A673 (cell line): Measurements from ENCODE around the gene BZW2. TPM values are rescaled to one million over a fixed set of nuclear protein-coding genes. Genes with fewer than 3 reads are reported as not detected.
A peak's percentile ranks its signal among the peaks of the same experiment; 100 is the strongest.
"Not testable (repeated sequence)": the region's sequence is repeated elsewhere in the genome, so short reads cannot be mapped to it uniquely, and the experiment has no call there.

Experiments used
- BruUV-seq: library from RNA; stranded (reverse); fragments of 400-500 nt; replicated peaks from 2 replicates; lab custom pipeline; 2021; lab: Mats Ljungman, UMichigan
- CTCF ChIA-PET: fragments of 300-600 bp; sonication (Branson Sonifier 250); formaldehyde crosslinking; loops from one replicate; lab custom pipeline; 2022; ENCODE audit warnings: antibody characterized with exemption; lab: Charles Lee
- POLR2A ChIA-PET: fragments of 300-600 bp; sonication (Branson Sonifier 250); formaldehyde crosslinking; loops from one replicate; lab custom pipeline; 2022; ENCODE audit warnings: antibody characterized with exemption; ENCODE audit not compliant: low non-redundant PET; lab: Charles Lee
- DNase-seq: peaks from one replicate; pipeline ENCODE4 v3.0.0-alpha.2; 2015; ENCODE audit warnings: low spot score
- H3K27ac ChIP-seq: fragments of 200-600 bp; sonication (generic); 2 replicates; pipeline ENCODE4 v1.5.1; 2016; ENCODE audit warnings: mixed run types, low read depth, mild to moderate bottlenecking, mixed read lengths, antibody characterized with exemption, low read length; ENCODE audit not compliant: poor library complexity, severe bottlenecking
- H3K27me3 ChIP-seq: fragments of 200-600 bp; sonication (generic); replicated peaks from 2 replicates; pipeline ENCODE4 v1.6.1; 2017; ENCODE audit warnings: mixed run types, low read depth, mild to moderate bottlenecking, mixed read lengths, antibody characterized with exemption, low read length; ENCODE audit not compliant: insufficient read depth, poor library complexity
- H3K36me3 ChIP-seq: fragments of 200-600 bp; sonication (generic); 2 replicates; pipeline ENCODE4 v1.6.1; 2016; ENCODE audit warnings: mixed run types, mild to moderate bottlenecking, mixed read lengths, antibody characterized with exemption, low read length; ENCODE audit not compliant: insufficient read depth, poor library complexity, severe bottlenecking
- H3K4me1 ChIP-seq: fragments of 200-600 bp; sonication (generic); 2 replicates; pipeline ENCODE4 v1.6.1; 2017; ENCODE audit warnings: mixed run types, mild to moderate bottlenecking, mixed read lengths, antibody characterized with exemption, low read length; ENCODE audit not compliant: insufficient read depth, poor library complexity, severe bottlenecking
- H3K4me3 ChIP-seq: fragments of 200-600 bp; sonication (generic); 2 replicates; pipeline ENCODE4 v1.5.1; 2016; ENCODE audit warnings: low read depth, mixed run types, mild to moderate bottlenecking, mixed read lengths, low read length; ENCODE audit not compliant: poor library complexity, severe bottlenecking
- H3K9me3 ChIP-seq: fragments of 200-600 bp; sonication (generic); 2 replicates; pipeline ENCODE4 v1.6.1; 2016; ENCODE audit warnings: mixed run types, low read depth, mild to moderate bottlenecking, mixed read lengths, antibody characterized with exemption, low read length; ENCODE audit not compliant: poor library complexity, severe bottlenecking
- EZH2 ChIP-seq: fragments of 200-600 bp; sonication (generic); IDR thresholded peaks from 2 replicates; pipeline ENCODE4 v1.6.1; 2017; ENCODE audit warnings: borderline replicate concordance, low read depth, mild to moderate bottlenecking, mixed read lengths, antibody characterized with exemption, low read length; ENCODE audit not compliant: poor library complexity, severe bottlenecking
- intact Hi-C: fragments of 100-400 bp; cut with micrococcal nuclease; formaldehyde crosslinking; loops from one replicate; pipeline ENCODE4 v1.10.0; 2022; ENCODE audit not compliant: unreplicated experiment
- total RNA-seq: library from RNA; stranded (reverse); gene quantifications from 2 replicates; pipeline ENCODE4 v1.2.3, GENCODE V29; 2021
- TF ChIP-seq, protein P1 (sequence below): fragments of 300-800, 200-600 bp; sonication (generic); conservative IDR thresholded peaks from 2 replicates; pipeline ENCODE4 v1.5.1; 2017; ENCODE audit warnings: low read depth, mild to moderate bottlenecking, antibody characterized with exemption, low read length, moderate library complexity, mixed read lengths

BZW2 gene
- total RNA-seq, 1 experiment from 2014 or later, result 175 TPM

DNA sequence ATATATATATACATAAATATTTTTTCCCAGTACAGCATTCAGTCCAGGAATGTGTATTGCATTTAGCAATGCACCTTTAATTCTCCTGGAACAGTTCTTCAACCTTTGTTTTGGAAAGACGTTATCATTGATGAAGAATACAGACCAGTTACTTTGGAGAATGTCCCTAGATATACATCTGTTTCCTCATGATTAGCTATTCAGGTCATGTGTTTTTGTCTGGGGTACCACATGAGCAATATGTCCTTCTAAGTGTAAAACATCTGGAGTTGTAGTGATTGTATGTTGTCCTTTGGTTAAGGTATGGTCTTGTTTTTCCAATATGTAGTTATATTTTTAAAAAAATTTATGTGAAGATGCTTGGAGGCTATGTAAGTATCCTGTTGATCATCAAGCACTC lies 10.2 kb downstream of the BZW2 start:
- Histone ChIP-seq H3K27me3 (no peaks in the 10 kb centered on the region), H3K4me3 (no peak overlapping the region), H3K4me1 (peaks cover 51% of the 10 kb centered on the region), H3K36me3 (peaks cover 4% of the 10 kb centered on the region), H3K9me3 (no peaks in the 10 kb centered on the region), H3K27ac (no peak overlapping the region)
- TF ChIP-seq, protein P1, sequence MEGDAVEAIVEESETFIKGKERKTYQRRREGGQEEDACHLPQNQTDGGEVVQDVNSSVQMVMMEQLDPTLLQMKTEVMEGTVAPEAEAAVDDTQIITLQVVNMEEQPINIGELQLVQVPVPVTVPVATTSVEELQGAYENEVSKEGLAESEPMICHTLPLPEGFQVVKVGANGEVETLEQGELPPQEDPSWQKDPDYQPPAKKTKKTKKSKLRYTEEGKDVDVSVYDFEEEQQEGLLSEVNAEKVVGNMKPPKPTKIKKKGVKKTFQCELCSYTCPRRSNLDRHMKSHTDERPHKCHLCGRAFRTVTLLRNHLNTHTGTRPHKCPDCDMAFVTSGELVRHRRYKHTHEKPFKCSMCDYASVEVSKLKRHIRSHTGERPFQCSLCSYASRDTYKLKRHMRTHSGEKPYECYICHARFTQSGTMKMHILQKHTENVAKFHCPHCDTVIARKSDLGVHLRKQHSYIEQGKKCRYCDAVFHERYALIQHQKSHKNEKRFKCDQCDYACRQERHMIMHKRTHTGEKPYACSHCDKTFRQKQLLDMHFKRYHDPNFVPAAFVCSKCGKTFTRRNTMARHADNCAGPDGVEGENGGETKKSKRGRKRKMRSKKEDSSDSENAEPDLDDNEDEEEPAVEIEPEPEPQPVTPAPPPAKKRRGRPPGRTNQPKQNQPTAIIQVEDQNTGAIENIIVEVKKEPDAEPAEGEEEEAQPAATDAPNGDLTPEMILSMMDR, result no peak
- TF ChIP-seq EZH2, result no peak
- CTCF ChIA-PET, result no interaction called here
- no peak for DNase-seq
- BruUV-seq, result no TSS peak
- POLR2A ChIA-PET, result no interaction called here
- intact Hi-C loops, result no loop called here

- no peaks in the 10 kb centered on the region for H3K27me3 ChIP-seq
- H3K9me3 ChIP-seq, result no peaks in the 10 kb centered on the region
- peak; percentile 67 for DNase-seq
- ChIA-PET POLR2A (interaction anchor here (0.9 kb wide), 1 partner anchor 24 kb away, joined by 8 read pairs; no protein-coding TSS in a partner anchor), CTCF (no interaction called here)
- peaks cover 50% of the 10 kb centered on the region for H3K4me1 ChIP-seq
- H3K27ac ChIP-seq, result peak overlapping the region; percentile 8
- TF ChIP-seq EZH2, result no peak
- TF ChIP-seq, protein P1, result no peak
- H3K36me3 ChIP-seq, result peaks cover 4% of the 10 kb centered on the region
- H3K4me3 ChIP-seq, result no peak overlapping the region
- intact Hi-C loops, result no loop called here
- BruUV-seq, result no TSS peak
Measured at GRCh38 chr7:16657656-16658279, 11.8 kb downstream of the BZW2 start.

DNA sequence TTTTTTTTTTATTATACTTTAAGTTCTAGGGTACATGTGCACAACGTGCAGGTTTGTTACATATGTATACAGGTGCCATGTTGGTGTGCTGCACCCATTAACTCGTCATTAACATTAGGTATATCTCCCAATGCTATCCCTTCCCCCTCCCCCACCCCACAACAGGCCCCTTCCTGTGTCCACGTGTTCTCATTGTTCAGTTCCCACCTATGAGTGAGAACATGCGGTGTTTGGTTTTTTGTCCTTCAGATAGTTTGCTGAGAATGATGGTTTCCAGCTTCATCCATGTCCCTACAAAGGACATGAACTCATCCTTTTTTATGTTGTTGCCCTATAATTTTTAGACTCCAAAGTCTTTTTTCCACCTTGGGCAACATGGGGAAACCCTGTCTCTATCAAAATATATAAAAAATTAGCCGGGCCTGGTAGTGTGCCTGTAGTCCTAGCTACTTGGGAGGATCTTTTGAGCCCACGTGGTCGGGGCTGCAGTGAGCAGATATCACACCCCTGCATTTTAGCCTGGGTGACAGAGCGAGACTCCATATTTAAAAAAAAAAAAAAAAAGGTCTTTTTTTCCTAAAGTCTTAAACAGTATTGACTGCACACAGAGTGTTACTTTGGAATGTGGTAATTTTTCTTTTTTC lies 14.0 kb downstream of the BZW2 start:
- CTCF ChIA-PET, result interaction anchor here (0.7 kb wide), 1 partner anchor 1815 kb away, joined by 8 read pairs; no protein-coding TSS in a partner anchor
- H3K36me3 ChIP-seq, H3K9me3 ChIP-seq, H3K27ac ChIP-seq, intact Hi-C loops, H3K27me3 ChIP-seq, H3K4me3 ChIP-seq, BruUV-seq, DNase-seq, POLR2A ChIA-PET: not testable (repeated sequence)
- peaks cover 48% of the 10 kb centered on the region for H3K4me1 ChIP-seq
